CD8-positive, alpha-beta memory T cell (primary cell): Measurements from ENCODE around the gene CDPF1. TPM values are rescaled to one million over a fixed set of nuclear protein-coding genes. Genes with fewer than 3 reads are reported as not detected.

ENCODE experiments used
- CTCF ChIA-PET: fragments of 350-600 bp; sonication (Branson Sonifier 250); formaldehyde crosslinking; loops from one replicate; lab custom pipeline; 2021; ENCODE audit warnings: antibody characterized with exemption; lab: Charles Lee
- POLR2A ChIA-PET: fragments of 350-600 bp; sonication (Branson Sonifier 250); formaldehyde crosslinking; loops from one replicate; lab custom pipeline; 2021; ENCODE audit warnings: antibody characterized with exemption; lab: Charles Lee
- DNase-seq, 5 donors: peaks; one replicate each; pipeline versions ENCODE4 v3.0.0 to v3.0.0-alpha.2; 2020 to 2022; ENCODE audit warnings: mixed read lengths in 1 of 5
- H3K27ac ChIP-seq: one replicate; pipeline ENCODE4 v1.7.0; 2013; ENCODE audit warnings: low read depth, mild to moderate bottlenecking, low read length, moderate library complexity
- H3K27me3 ChIP-seq: 2 replicates; pipeline ENCODE4 v1.7.0; 2013; ENCODE audit warnings: low read length, mild to moderate bottlenecking; ENCODE audit not compliant: insufficient read depth, poor library complexity, severe bottlenecking
- H3K36me3 ChIP-seq: 2 replicates; pipeline ENCODE4 v1.7.0; 2013; ENCODE audit warnings: mild to moderate bottlenecking, low read length, moderate library complexity; ENCODE audit not compliant: insufficient read depth
- H3K4me1 ChIP-seq: 2 replicates; pipeline ENCODE4 v1.7.0; 2013; ENCODE audit warnings: mild to moderate bottlenecking, low read length, moderate library complexity; ENCODE audit not compliant: insufficient read depth
- H3K4me3 ChIP-seq: 2 replicates; pipeline ENCODE4 v1.7.0; 2013; ENCODE audit warnings: mild to moderate bottlenecking, low read length
- H3K9me3 ChIP-seq: 2 replicates; pipeline ENCODE4 v1.7.0; 2013; ENCODE audit warnings: mild to moderate bottlenecking, low read length
- H3K27ac Mint-ChIP-seq, 8 donors: one replicate each; pipeline ENCODE4 v1.8.0; 2020 to 2021; ENCODE audit warnings: mixed read lengths in 8 of 8, mild to moderate bottlenecking in 6 of 8, inconsistent platforms in 3 of 8, moderate library complexity in 3 of 8
- H3K27me3 Mint-ChIP-seq, 2 donors: one replicate each; pipeline ENCODE4 v1.8.0; 2020 to 2021; ENCODE audit warnings: mixed read lengths in 2 of 2, mild to moderate bottlenecking in 1 of 2, moderate library complexity in 1 of 2
- H3K36me3 Mint-ChIP-seq, 3 donors: one replicate each; pipeline ENCODE4 v1.8.0; 2020 to 2021; ENCODE audit warnings: mixed read lengths in 3 of 3, inconsistent platforms in 1 of 3, mild to moderate bottlenecking in 1 of 3
- H3K4me1 Mint-ChIP-seq, 3 donors: one replicate each; pipeline ENCODE4 v1.8.0; 2020 to 2021; ENCODE audit warnings: mixed read lengths in 3 of 3, inconsistent platforms in 1 of 3, mild to moderate bottlenecking in 1 of 3
- H3K4me3 Mint-ChIP-seq, 7 donors: one replicate each; pipeline ENCODE4 v1.8.0; 2020 to 2021; ENCODE audit warnings: mixed read lengths in 7 of 7, mild to moderate bottlenecking in 6 of 7, moderate library complexity in 4 of 7, inconsistent platforms in 2 of 7
- H3K9me3 Mint-ChIP-seq, 5 donors: one replicate each; pipeline ENCODE4 v1.8.0; 2020 to 2022; ENCODE audit warnings: mixed read lengths in 5 of 5, mild to moderate bottlenecking in 3 of 5, moderate library complexity in 2 of 5, inconsistent platforms in 1 of 5
- polyA plus RNA-seq: library from polyadenylated mRNA; unstranded; fragments of 300-500 nt; fragmentation: Illumina TruSeq; gene quantifications from one replicate; pipeline ENCODE4 v1.2.3, GENCODE V29; 2021
- total RNA-seq, 2 experiments: library from RNA; stranded (reverse); gene quantifications; one replicate each; pipeline ENCODE4 v1.2.3, GENCODE V29; 2021

Gene CDPF1
- total and polyA plus RNA-seq, 3 experiments from 2014 or later, result 8.6 to 18.8 (median 10.0) TPM

GRCh38 chr22:46287873-46288751 is 38.0 kb upstream of the CDPF1 start:
- CTCF ChIA-PET, result interaction anchor here (1.5 kb wide), 1 partner anchor 11 kb away, joined by 4 read pairs; no protein-coding TSS in a partner anchor
- H3K9me3 Mint-ChIP-seq, result peaks cover 0 to 3% (median 2%) of the 10 kb centered on the region in 5 donors
- peak overlapping the region; percentile 54 for H3K27ac ChIP-seq
- peaks cover 7 to 32% (median 16%) of the 10 kb centered on the region in 3 donors for H3K36me3 Mint-ChIP-seq
- H3K36me3 ChIP-seq, result no peaks in the 10 kb centered on the region
- no peaks in the 10 kb centered on the region for H3K27me3 ChIP-seq
- peak in 3 of 5 donors; percentile 20 to 60 (median 32) for DNase-seq
- no peak overlapping the region for H3K4me3 ChIP-seq
- no peaks in the 10 kb centered on the region for H3K27me3 Mint-ChIP-seq
- H3K9me3 ChIP-seq, result no peaks in the 10 kb centered on the region
- H3K4me1 ChIP-seq, result peaks cover 22% of the 10 kb centered on the region
- H3K4me1 Mint-ChIP-seq, result peaks cover 22 to 36% (median 23%) of the 10 kb centered on the region in 3 donors
- peak overlapping the region; percentile 79 to 97 (median 90) for H3K27ac Mint-ChIP-seq
- POLR2A ChIA-PET, result interaction anchor here (1.2 kb wide), 1 partner anchor 251 kb away, joined by 3 read pairs; no protein-coding TSS in a partner anchor
- peak overlapping the region; percentile 46 to 84 (median 74) for H3K4me3 Mint-ChIP-seq

- no peak overlapping the region for H3K4me3 ChIP-seq
- H3K36me3 ChIP-seq, result no peaks in the 10 kb centered on the region
- peak overlapping the region; percentile 46 to 84 (median 74) for H3K4me3 Mint-ChIP-seq
- peak overlapping the region; percentile 54 for H3K27ac ChIP-seq
- H3K9me3 Mint-ChIP-seq, result peaks cover 0 to under 1% (median 0%) of the 10 kb centered on the region in 5 donors
- no peak for DNase-seq
- H3K27me3 ChIP-seq, result no peaks in the 10 kb centered on the region
- no peaks in the 10 kb centered on the region for H3K27me3 Mint-ChIP-seq
- H3K4me1 Mint-ChIP-seq, result peaks cover 22 to 34% (median 23%) of the 10 kb centered on the region in 3 donors
- peaks cover 6 to 26% (median 16%) of the 10 kb centered on the region in 3 donors for H3K36me3 Mint-ChIP-seq
- CTCF ChIA-PET, result interaction anchor here (0.9 to 1.5 kb wide), 2 partner anchors 10 to 281 kb away, joined by 3 to 4 read pairs; no protein-coding TSS in a partner anchor
- POLR2A ChIA-PET, result no interaction called here
- H3K4me1 ChIP-seq, result peaks cover 24% of the 10 kb centered on the region
- peak overlapping the region; percentile 79 to 97 (median 90) for H3K27ac Mint-ChIP-seq
- H3K9me3 ChIP-seq, result no peaks in the 10 kb centered on the region
These were observed 37.1 kb upstream of the CDPF1 start for GRCh38 chr22:46286941-46287872.

- H3K27me3 ChIP-seq, result no peaks in the 10 kb centered on the region
- no peak overlapping the region for H3K4me3 ChIP-seq
- H3K4me1 ChIP-seq, result peaks cover 36% of the 10 kb centered on the region
- no peaks in the 10 kb centered on the region for H3K36me3 ChIP-seq
- DNase-seq, result no peak
- H3K9me3 Mint-ChIP-seq, result no peaks in the 10 kb centered on the region
- peak overlapping the region in 2 of 7 donors; percentile 12 to 50 for H3K4me3 Mint-ChIP-seq
- no peaks in the 10 kb centered on the region for H3K27me3 Mint-ChIP-seq
- ChIA-PET CTCF (interaction anchor here (0.9 kb wide), 1 partner anchor 280 kb away, joined by 3 read pairs; no protein-coding TSS in a partner anchor), POLR2A (no interaction called here)
- H3K36me3 Mint-ChIP-seq, result peaks cover 5 to 32% (median 16%) of the 10 kb centered on the region in 3 donors
- H3K27ac Mint-ChIP-seq, result peak overlapping the region in 4 of 8 donors; percentile 22 to 57 (median 26)
- H3K9me3 ChIP-seq, result no peaks in the 10 kb centered on the region
- no peak overlapping the region for H3K27ac ChIP-seq
- peaks cover 34 to 46% (median 34%) of the 10 kb centered on the region in 3 donors for H3K4me1 Mint-ChIP-seq
These were observed 35.9 kb upstream of the CDPF1 start for GRCh38 chr22:46286006-46286405.

GRCh38 chr22:46281866-46282678 is 32.0 kb upstream of the CDPF1 start:
- CTCF ChIA-PET, result interaction anchor here (1.3 kb wide), 1 partner anchor 14 kb away, joined by 4 read pairs; the partner anchor contains the start of gene GTSE1

GRCh38 chr22:46280999-46281623 is 31.0 kb upstream of the CDPF1 start:
- CTCF ChIA-PET, result interaction anchor here (0.9 to 1.3 kb wide), 4 partner anchors 15 to 275 kb away, joined by 3 to 5 read pairs (median 4); partner anchors contain the start of gene GTSE1
- H3K9me3 ChIP-seq, result no peaks in the 10 kb centered on the region
- H3K9me3 Mint-ChIP-seq, result no peaks in the 10 kb centered on the region
- peak overlapping the region; percentile 46 for H3K27ac ChIP-seq
- POLR2A ChIA-PET, result interaction anchor here (1.3 to 1.4 kb wide), 2 partner anchors 15 to 31 kb away, joined by 5 read pairs; partner anchors contain the start of genes CDPF1 and GTSE1
- no peaks in the 10 kb centered on the region for H3K27me3 ChIP-seq
- no peaks in the 10 kb centered on the region for H3K27me3 Mint-ChIP-seq
- peaks cover 36 to 46% (median 39%) of the 10 kb centered on the region in 3 donors for H3K4me1 Mint-ChIP-seq
- peak in 4 of 5 donors; percentile 44 to 66 (median 56) for DNase-seq
- peaks cover 6% of the 10 kb centered on the region for H3K36me3 ChIP-seq
- peaks cover 32% of the 10 kb centered on the region for H3K4me1 ChIP-seq
- H3K36me3 Mint-ChIP-seq, result peaks cover 8 to 56% (median 9%) of the 10 kb centered on the region in 3 donors
- H3K27ac Mint-ChIP-seq, result peak overlapping the region; percentile 86 to 99 (median 93)
- peak overlapping the region; percentile 17 to 88 (median 58) for H3K4me3 Mint-ChIP-seq
- no peak overlapping the region for H3K4me3 ChIP-seq

More at GRCh38 chr22:46281866-46282678, 32.0 kb upstream of the CDPF1 start:
- Histone ChIP-seq H3K27ac (no peak overlapping the region), H3K36me3 (peaks cover 4% of the 10 kb centered on the region), H3K27me3 (no peaks in the 10 kb centered on the region), H3K4me3 (no peak overlapping the region), H3K4me1 (peaks cover 32% of the 10 kb centered on the region), H3K9me3 (no peaks in the 10 kb centered on the region)
- Mint-ChIP-seq H3K27ac (peak overlapping the region in 6 of 8 donors; percentile 58 to 99 (median 90)), H3K27me3 (no peaks in the 10 kb centered on the region), H3K4me1 (peaks cover 32 to 41% (median 32%) of the 10 kb centered on the region in 3 donors), H3K36me3 (peaks cover 5 to 55% (median 10%) of the 10 kb centered on the region in 3 donors), H3K9me3 (no peaks in the 10 kb centered on the region), H3K4me3 (peak overlapping the region in 5 of 7 donors; percentile 9 to 88 (median 20))
- POLR2A ChIA-PET, result interaction anchor here (1.3 kb wide), 1 partner anchor 32 kb away, joined by 5 read pairs; the partner anchor contains the start of gene CDPF1
- DNase-seq, result no peak

- peak overlapping the region; percentile 46 for H3K27ac ChIP-seq
- peak overlapping the region; percentile 86 to 99 (median 93) for H3K27ac Mint-ChIP-seq
These were observed 30.1 kb upstream of the CDPF1 start for GRCh38 chr22:46280063-46280817.

More at GRCh38 chr22:46280063-46280817, 30.1 kb upstream of the CDPF1 start:
- Histone ChIP-seq H3K27me3 (no peaks in the 10 kb centered on the region), H3K4me3 (no peak overlapping the region), H3K36me3 (peaks cover 13% of the 10 kb centered on the region), H3K4me1 (peaks cover 32% of the 10 kb centered on the region), H3K9me3 (no peaks in the 10 kb centered on the region)
- POLR2A ChIA-PET, result interaction anchor here (1.3 to 1.4 kb wide), 2 partner anchors 16 to 30 kb away, joined by 5 read pairs; partner anchors contain the start of genes CDPF1 and GTSE1
- CTCF ChIA-PET, result interaction anchor here (0.8 to 1.3 kb wide), 4 partner anchors 16 to 274 kb away, joined by 3 to 5 read pairs (median 4); partner anchors contain the start of gene GTSE1
- Mint-ChIP-seq H3K36me3 (peaks cover 14 to 59% (median 15%) of the 10 kb centered on the region in 3 donors), H3K4me3 (peak overlapping the region in 6 of 7 donors; percentile 37 to 88 (median 60)), H3K9me3 (no peaks in the 10 kb centered on the region), H3K4me1 (peaks cover 40 to 54% (median 46%) of the 10 kb centered on the region in 3 donors), H3K27me3 (peaks cover 0 to 2% of the 10 kb centered on the region in 2 donors)
- no peak for DNase-seq
